K562 (cell line): Measurements from ENCODE around the gene RPRML. TPM values are rescaled to one million over a fixed set of nuclear protein-coding genes. Genes with fewer than 3 reads are reported as not detected.

Experiments
- ARID3A ChIP-seq: IDR thresholded peaks from 2 replicates; pipeline ENCODE4 v1.6.1; 2012; ENCODE audit warnings: low read depth, low read length, improper control_type of control experiment, borderline replicate concordance
- BHLHE40 ChIP-seq: IDR thresholded peaks from 2 replicates; pipeline ENCODE4 v1.6.1; 2011; ENCODE audit warnings: low read length, improper control_type of control experiment
- HOXB6 ChIP-seq: fragments of 250-450 bp; sonication (Bioruptor Pico); IDR thresholded peaks from 2 replicates; pipeline ENCODE4 v1.5.1; 2022; ENCODE audit warnings: mild to moderate bottlenecking, borderline replicate concordance
- KLF16 ChIP-seq: IDR thresholded peaks from 2 replicates; pipeline ENCODE4 v1.6.1; 2016; ENCODE audit warnings: antibody characterized with exemption
- PBX2 ChIP-seq, 2 experiments: IDR thresholded peaks in 1 of 2; conservative IDR thresholded peaks in 1 of 2; 2 replicates each; pipeline ENCODE4 v1.6.1; 2016; ENCODE audit warnings: low read depth in 2 of 2, mild to moderate bottlenecking in 1 of 2, missing compliant biosample characterization in 1 of 2, missing genetic modification characterization in 1 of 2, moderate library complexity in 1 of 2
- ZBTB33 ChIP-seq: sonication (generic); formaldehyde crosslinking; IDR thresholded peaks from 2 replicates; pipeline ENCODE4 v1.8.1; 2023; ENCODE audit warnings: mild to moderate bottlenecking, missing genetic modification reagents
- ZBTB43 ChIP-seq: sonication (generic); formaldehyde crosslinking; IDR thresholded peaks from 2 replicates; pipeline ENCODE4 v1.8.0; 2023; ENCODE audit warnings: mild to moderate bottlenecking, missing genetic modification reagents
- ZBTB5 ChIP-seq: fragments of 450-650 bp; IDR thresholded peaks from 2 replicates; pipeline ENCODE4 v1.6.1; 2017; ENCODE audit warnings: antibody characterized with exemption
- ZNF512 ChIP-seq: IDR thresholded peaks from 2 replicates; pipeline ENCODE4 v1.6.1; 2016; ENCODE audit warnings: missing genetic modification characterization, missing compliant biosample characterization
- polyA plus RNA-seq, 8 experiments: library from polyadenylated mRNA; depleted of rRNA in 4 of 8; stranded (reverse) in 5 of 8; unstranded in 3 of 8; fragments of >200 nt; fragmentation: Nextera tagmentation in 2 of 8; fragmentation: Illumina TruSeq in 1 of 8; extraction: Ambion mirVana in 2 of 8; extraction: Trizol in 1 of 8; gene quantifications; 2 replicates each; pipeline versions ENCODE4 v1.2.1 to v1.2.3, GENCODE V29; 2011 to 2014; ENCODE audit warnings: inconsistent platforms in 1 of 8, missing spikeins in 1 of 8
- total RNA-seq, 7 experiments: library from RNA; depleted of rRNA in 6 of 7; stranded (reverse); fragments of >200 nt in 6 of 7; fragmentation: Illumina TruSeq in 2 of 7; extraction: Trizol in 2 of 7; gene quantifications; 2 replicates each; pipeline versions ENCODE4 v1.2.1 to v1.2.3, GENCODE V29; 2011 to 2021; ENCODE audit warnings: low replicate concordance in 1 of 7

The RPRML gene
- total and polyA plus RNA-seq, 9 of the 15 experiments (the other 6 are each of a cell fraction or from before 2014, with no cell fraction given), result not detected

- no peak for TF ChIP-seq ZBTB43 (CRISPR knock-in tag)
- no peak for TF ChIP-seq KLF16
- TF ChIP-seq ARID3A, result no peak
- TF ChIP-seq ZNF512 (tag), result no peak
- TF ChIP-seq BHLHE40, result 0 out of 2 replicates have a peak, but pooled peaks have one; percentile 32
- no peak for TF ChIP-seq ZBTB5
- TF ChIP-seq HOXB6, result no peak
- no peak for TF ChIP-seq ZBTB33
- TF ChIP-seq PBX2 (CRISPR knock-in tag; IDR thresholded peaks at IDR 0.05; ENCODE audit: low read depth), result no peak
- TF ChIP-seq PBX2 (tag; conservative IDR thresholded peaks at IDR 0.05; ENCODE audit: low read depth), result no peak
Observed at GRCh38 chr17:46940692-46941404, 38.2 kb downstream of the RPRML start (continued).
